Measurements from ENCODE around the gene OSBPL9.
"Not testable (repeated sequence)": the region's sequence is repeated elsewhere in the genome, so short reads cannot be mapped to it uniquely, and the experiment has no call there.

The OSBPL9 gene

GRCh38 chr1:51636764-51637522 lies 20.1 kb downstream of the OSBPL9 start:
- DNase-seq (ENCODE audit: low spot score), result peak; percentile 91

- DNase-seq (ENCODE audit: low spot score), result no peak
Measured at GRCh38 chr1:51638350-51638749, 21.5 kb downstream of the OSBPL9 start.

GRCh38 chr1:51639694-51640093 lies 22.8 kb downstream of the OSBPL9 start:
- no peak for DNase-seq (ENCODE audit: low spot score)

GRCh38 chr1:51641096-51641495 lies 24.2 kb downstream of the OSBPL9 start:
- DNase-seq (ENCODE audit: low spot score), result no peak

GRCh38 chr1:51642739-51643142 lies 25.8 kb downstream of the OSBPL9 start:
- DNase-seq (ENCODE audit: low spot score), result no peak

- DNase-seq (ENCODE audit: low spot score), result no peak
Measured at GRCh38 chr1:51643362-51643761, 26.5 kb downstream of the OSBPL9 start.

- no peak for DNase-seq (ENCODE audit: low spot score)
Measured at GRCh38 chr1:51644020-51644419, 27.1 kb downstream of the OSBPL9 start.

GRCh38 chr1:51644533-51645197 lies 27.8 kb downstream of the OSBPL9 start:
- peak; percentile 53 for DNase-seq (ENCODE audit: low spot score)

GRCh38 chr1:51646592-51646991 lies 29.7 kb downstream of the OSBPL9 start:
- DNase-seq (ENCODE audit: low spot score), result not testable (repeated sequence)

GRCh38 chr1:51648180-51649109 lies 31.6 kb downstream of the OSBPL9 start:
- DNase-seq (ENCODE audit: low spot score), result no peak

GRCh38 chr1:51649593-51650091 lies 32.8 kb downstream of the OSBPL9 start:
- DNase-seq (ENCODE audit: low spot score), result no peak

GRCh38 chr1:51650198-51650597 lies 33.3 kb downstream of the OSBPL9 start:
- DNase-seq (ENCODE audit: low spot score), result no peak

- no peak for DNase-seq (ENCODE audit: low spot score)
Measured at GRCh38 chr1:51651552-51651942, 34.7 kb downstream of the OSBPL9 start.

GRCh38 chr1:51652599-51652998 lies 35.7 kb downstream of the OSBPL9 start:
- DNase-seq (ENCODE audit: low spot score), result no peak

- DNase-seq (ENCODE audit: low spot score), result no peak
Measured at GRCh38 chr1:51653127-51653526, 36.2 kb downstream of the OSBPL9 start.

- no peak for DNase-seq (ENCODE audit: low spot score)
Measured at GRCh38 chr1:51654000-51654399, 37.1 kb downstream of the OSBPL9 start.

GRCh38 chr1:51656374-51656773 lies 39.5 kb downstream of the OSBPL9 start:
- no peak for DNase-seq (ENCODE audit: low spot score)

- no peak for DNase-seq (ENCODE audit: low spot score)
Measured at GRCh38 chr1:51660580-51660979, 43.7 kb downstream of the OSBPL9 start.

- peak; percentile 46 for DNase-seq (ENCODE audit: low spot score)
Measured at GRCh38 chr1:51661081-51661518, 44.2 kb downstream of the OSBPL9 start.

- DNase-seq (ENCODE audit: low spot score), result no peak
Measured at GRCh38 chr1:51663105-51663504, 46.2 kb downstream of the OSBPL9 start.

GRCh38 chr1:51663721-51664120 lies 46.8 kb downstream of the OSBPL9 start:
- DNase-seq (ENCODE audit: low spot score), result no peak
